Natural killer cell (primary cell): ENCODE data around the gene SKI. TPM values are rescaled to one million over a fixed set of nuclear protein-coding genes. Genes with fewer than 3 reads are reported as not detected.
A peak's percentile ranks its signal among the peaks of the same experiment; 100 is the strongest.

Source experiments
- ATAC-seq, 3 donors: fragments of 150-1000 bp in 2 of 3; fragments of 200-7000 bp in 1 of 3; cut with Tn5 transposase; 1 replicate in 1 of 3; 2 replicates in 2 of 3; pipeline ENCODE4 v1.10.0; 2021; ENCODE audit warnings: mild to moderate bottlenecking in 2 of 3, moderate library complexity in 2 of 3
- DNase-seq, 2 donors: peaks; one replicate each; pipeline versions ENCODE4 v3.0.0 to v3.0.0-alpha.2; 2013 to 2021; ENCODE audit warnings: mixed read lengths in 1 of 2
- H3K27ac ChIP-seq: one replicate; pipeline ENCODE4 v1.5.1; 2013; ENCODE audit warnings: mild to moderate bottlenecking, low read length
- H3K27me3 ChIP-seq: one replicate; pipeline ENCODE4 v1.6.1; 2013; ENCODE audit warnings: low read length; ENCODE audit not compliant: control insufficient read depth, insufficient read depth
- H3K36me3 ChIP-seq: one replicate; pipeline ENCODE4 v1.6.1; 2013; ENCODE audit warnings: low read length; ENCODE audit not compliant: control insufficient read depth, insufficient read depth
- H3K4me1 ChIP-seq: one replicate; pipeline ENCODE4 v1.6.1; 2013; ENCODE audit warnings: low read length; ENCODE audit not compliant: control insufficient read depth, insufficient read depth
- H3K4me3 ChIP-seq: one replicate; pipeline ENCODE4 v1.5.1; 2013; ENCODE audit warnings: low read length
- H3K9me3 ChIP-seq: one replicate; pipeline ENCODE4 v1.6.1; 2013; ENCODE audit warnings: low read length; ENCODE audit not compliant: control insufficient read depth, insufficient read depth
- H3K27ac Mint-ChIP-seq, 2 donors: one replicate each; pipeline ENCODE4 v1.8.0; 2022; ENCODE audit warnings: mild to moderate bottlenecking in 2 of 2, mixed read lengths in 2 of 2, moderate library complexity in 1 of 2
- H3K27me3 Mint-ChIP-seq, 2 donors: one replicate each; pipeline ENCODE4 v1.8.0; 2022; ENCODE audit warnings: low read depth in 2 of 2, mixed read lengths in 2 of 2
- H3K36me3 Mint-ChIP-seq: one replicate; pipeline ENCODE4 v1.8.0; 2022; ENCODE audit warnings: mixed read lengths
- H3K4me1 Mint-ChIP-seq, 2 donors: one replicate each; pipeline ENCODE4 v1.8.0; 2022; ENCODE audit warnings: mixed read lengths in 2 of 2
- H3K4me3 Mint-ChIP-seq: one replicate; pipeline ENCODE4 v1.8.0; 2022; ENCODE audit warnings: mild to moderate bottlenecking, moderate library complexity, mixed read lengths
- H3K9me3 Mint-ChIP-seq, 2 donors: one replicate each; pipeline ENCODE4 v1.8.0; 2022; ENCODE audit warnings: mixed read lengths in 2 of 2
- WGBS: methylation state at CpG from one replicate; pipeline ENCODE4 v1.1.7; 2013; ENCODE audit warnings: missing lambda C conversion rate; ENCODE audit not compliant: insufficient coverage; 5-methylcytosine and 5-hydroxymethylcytosine counted together
- intact Hi-C: fragments of 100-400 bp; cut with micrococcal nuclease; formaldehyde crosslinking; loops from one replicate; pipeline ENCODE4 v1.14.2; 2022
- total RNA-seq, 4 donors: library from RNA; stranded (reverse); fragments of 120-200 nt in 1 of 4; gene quantifications; one replicate each; pipeline versions ENCODE4 v1.2.3 to v1.2.4, GENCODE V29; 2013 to 2022
- TF ChIP-seq, protein P1 (sequence below): fragments of 200-600 bp; IDR thresholded peaks from one replicate; pipeline ENCODE4 v1.8.0; 2022; ENCODE audit warnings: antibody characterized with exemption

SKI gene
- total RNA-seq, 3 donors from 2014 or later (not counting 1 experiment from before 2014, with no cell fraction given): 96.9 to 145 (median 140) TPM

DNA sequence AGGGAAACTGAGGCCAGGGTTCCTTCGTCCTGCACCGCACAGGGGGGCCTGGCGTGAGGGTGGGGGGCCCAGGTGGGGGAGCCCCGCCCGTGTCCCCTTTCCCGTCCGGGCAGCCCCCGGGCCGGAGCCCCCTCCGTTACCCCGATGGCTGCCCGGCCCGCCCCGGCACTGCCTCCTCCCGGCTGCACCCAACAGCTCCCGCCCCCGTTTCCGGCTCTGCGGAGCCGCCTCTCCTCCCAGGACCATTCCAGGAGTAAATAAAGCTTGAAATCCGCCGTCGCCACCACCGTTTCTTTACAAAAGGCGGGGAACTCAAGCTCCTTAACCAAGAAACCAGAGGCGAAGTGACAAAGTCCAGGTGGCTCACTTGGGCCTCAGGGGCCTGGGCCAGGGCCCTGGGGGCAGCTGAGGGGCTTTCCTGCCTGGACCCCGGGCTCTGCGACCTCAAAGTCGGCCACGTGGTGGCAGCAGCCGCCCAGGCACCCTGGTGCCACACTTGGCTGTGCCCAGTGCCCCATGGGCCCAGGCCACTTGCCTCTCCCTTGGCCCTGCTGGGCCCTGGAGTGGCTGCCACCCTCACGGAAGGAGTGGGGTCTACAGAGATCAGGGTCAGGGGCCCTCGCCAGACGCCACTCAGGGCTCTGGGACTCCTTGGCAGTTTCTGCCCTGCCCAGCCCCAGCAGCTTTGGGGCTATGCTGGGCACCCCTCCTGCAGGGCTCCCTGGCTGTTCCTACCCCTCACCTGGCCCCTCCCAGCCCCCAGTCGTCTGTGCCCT is 33.0 kb upstream of the SKI start:
- Histone ChIP-seq H3K4me1 (peaks cover 46% of the 10 kb centered on the region), H3K4me3 (peak overlapping the region; percentile 32), H3K27me3 (no peaks in the 10 kb centered on the region), H3K27ac (peak overlapping the region; percentile 88), H3K36me3 (no peaks in the 10 kb centered on the region), H3K9me3 (no peaks in the 10 kb centered on the region)
- no peaks in the 10 kb centered on the region for H3K9me3 Mint-ChIP-seq
- under 1% methylated on average over 35 of the region's 35 CpGs for WGBS
- peak; percentile 69 to 84 (median 70) for ATAC-seq
- no peaks in the 10 kb centered on the region for H3K36me3 Mint-ChIP-seq
- DNase-seq: peak; percentile 89 to 92
- peaks cover 16 to 27% of the 10 kb centered on the region in 2 donors for H3K4me1 Mint-ChIP-seq
- intact Hi-C loops: loop anchor here (1.0 to 10.0 kb wide), 4 partner anchors 37 to 450 kb away; no protein-coding TSS in a partner anchor
- peak overlapping the region; percentile 90 for H3K4me3 Mint-ChIP-seq
- no peaks in the 10 kb centered on the region for H3K27me3 Mint-ChIP-seq
- TF ChIP-seq, protein P1, sequence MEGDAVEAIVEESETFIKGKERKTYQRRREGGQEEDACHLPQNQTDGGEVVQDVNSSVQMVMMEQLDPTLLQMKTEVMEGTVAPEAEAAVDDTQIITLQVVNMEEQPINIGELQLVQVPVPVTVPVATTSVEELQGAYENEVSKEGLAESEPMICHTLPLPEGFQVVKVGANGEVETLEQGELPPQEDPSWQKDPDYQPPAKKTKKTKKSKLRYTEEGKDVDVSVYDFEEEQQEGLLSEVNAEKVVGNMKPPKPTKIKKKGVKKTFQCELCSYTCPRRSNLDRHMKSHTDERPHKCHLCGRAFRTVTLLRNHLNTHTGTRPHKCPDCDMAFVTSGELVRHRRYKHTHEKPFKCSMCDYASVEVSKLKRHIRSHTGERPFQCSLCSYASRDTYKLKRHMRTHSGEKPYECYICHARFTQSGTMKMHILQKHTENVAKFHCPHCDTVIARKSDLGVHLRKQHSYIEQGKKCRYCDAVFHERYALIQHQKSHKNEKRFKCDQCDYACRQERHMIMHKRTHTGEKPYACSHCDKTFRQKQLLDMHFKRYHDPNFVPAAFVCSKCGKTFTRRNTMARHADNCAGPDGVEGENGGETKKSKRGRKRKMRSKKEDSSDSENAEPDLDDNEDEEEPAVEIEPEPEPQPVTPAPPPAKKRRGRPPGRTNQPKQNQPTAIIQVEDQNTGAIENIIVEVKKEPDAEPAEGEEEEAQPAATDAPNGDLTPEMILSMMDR: peak; percentile 90
- peak overlapping the region; percentile 91 to 94 for H3K27ac Mint-ChIP-seq

DNA sequence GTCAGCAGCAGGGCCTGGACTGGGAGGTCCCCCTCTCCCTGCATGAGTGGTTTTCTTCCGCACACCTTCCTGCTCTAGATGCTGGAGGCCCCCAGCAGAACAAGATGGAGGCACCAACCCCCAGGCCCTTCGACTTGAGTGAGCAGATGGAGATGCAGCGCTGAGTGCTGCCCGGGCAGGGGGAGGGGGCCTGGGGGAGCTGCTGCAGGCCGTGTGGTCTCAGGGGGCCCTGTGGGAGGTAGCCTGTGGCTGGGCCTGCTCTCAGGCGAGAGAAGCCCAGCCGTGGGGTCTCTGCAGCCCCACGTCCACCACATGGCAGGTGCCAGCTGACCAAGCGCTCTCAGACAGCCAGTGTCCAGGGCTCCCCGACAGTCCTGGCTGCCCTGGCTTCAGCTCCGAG is 32.3 kb upstream of the SKI start:
- Histone ChIP-seq H3K27me3 (no peaks in the 10 kb centered on the region), H3K4me1 (peaks cover 48% of the 10 kb centered on the region), H3K4me3 (no peak overlapping the region), H3K36me3 (no peaks in the 10 kb centered on the region), H3K9me3 (no peaks in the 10 kb centered on the region), H3K27ac (peak overlapping the region; percentile 88)
- 84% methylated on average over 11 of the region's 11 CpGs for WGBS
- intact Hi-C loops: loop anchor here (1.0 to 10.0 kb wide), 4 partner anchors 37 to 449 kb away; no protein-coding TSS in a partner anchor
- Mint-ChIP-seq H3K4me1 (peaks cover 16 to 29% of the 10 kb centered on the region in 2 donors), H3K27me3 (no peaks in the 10 kb centered on the region), H3K36me3 (no peaks in the 10 kb centered on the region), H3K4me3 (no peak overlapping the region), H3K9me3 (no peaks in the 10 kb centered on the region), H3K27ac (peak overlapping the region; percentile 91 to 94)
- DNase-seq (no peak), ATAC-seq (no peak)
- TF ChIP-seq, protein P1: no peak

DNA sequence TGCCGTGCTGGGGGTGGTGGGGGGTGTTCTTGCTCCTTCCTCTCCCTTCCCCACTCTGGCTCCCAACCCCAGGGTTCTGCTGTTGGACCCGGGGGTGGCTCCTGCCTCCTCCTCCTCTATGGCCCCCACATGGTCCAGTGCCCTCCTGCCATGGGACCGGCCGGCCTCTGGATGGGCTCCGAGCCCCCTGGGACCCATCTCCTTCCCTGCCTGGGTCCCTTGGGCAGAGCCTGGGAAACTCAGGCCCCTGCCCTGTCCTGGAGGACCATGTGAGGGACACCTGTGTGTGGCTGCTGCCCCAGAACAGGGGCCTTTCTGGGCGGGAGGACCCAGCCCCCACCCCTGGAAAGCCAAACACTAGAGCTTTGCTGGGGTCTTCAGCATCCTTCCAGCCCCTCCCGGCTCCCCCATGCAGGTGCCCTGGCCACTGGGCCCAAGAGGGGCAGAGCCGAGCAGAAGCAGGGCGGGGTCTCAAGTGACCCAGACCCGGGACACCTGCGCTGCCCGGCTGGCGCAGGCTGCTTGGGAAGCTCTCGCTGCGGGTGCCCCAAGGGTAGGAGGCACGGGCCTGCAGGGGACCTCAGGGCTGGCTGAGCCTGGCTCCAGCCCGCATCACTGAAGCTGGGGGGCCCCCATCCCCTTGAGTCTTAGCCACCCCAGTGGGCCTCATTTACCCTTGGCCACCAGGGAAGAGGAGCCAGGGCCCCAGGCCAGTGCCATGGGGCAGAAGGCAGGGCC is 31.0 kb upstream of the SKI start:
- Mint-ChIP-seq H3K9me3 (no peaks in the 10 kb centered on the region), H3K4me3 (no peak overlapping the region), H3K27me3 (no peaks in the 10 kb centered on the region), H3K36me3 (no peaks in the 10 kb centered on the region), H3K27ac (peak overlapping the region; percentile 40 to 91), H3K4me1 (peaks cover 16 to 29% of the 10 kb centered on the region in 2 donors)
- ATAC-seq (no peak), DNase-seq (no peak)
- H3K27me3 ChIP-seq: no peaks in the 10 kb centered on the region
- no peaks in the 10 kb centered on the region for H3K9me3 ChIP-seq
- no peaks in the 10 kb centered on the region for H3K36me3 ChIP-seq
- TF ChIP-seq, protein P1: no peak
- 96% methylated on average over 17 of the region's 17 CpGs for WGBS
- no peak overlapping the region for H3K4me3 ChIP-seq
- no peak overlapping the region for H3K27ac ChIP-seq
- H3K4me1 ChIP-seq: peaks cover 53% of the 10 kb centered on the region
- intact Hi-C loops: loop anchor here (5.0 to 10.0 kb wide), 3 partner anchors 35 to 448 kb away; no protein-coding TSS in a partner anchor
